ENCODE measurements around the gene HCN4.
"Not testable (repeated sequence)": the region's sequence is repeated elsewhere in the genome, so short reads cannot be mapped to it uniquely, and the experiment has no call there.

The HCN4 gene

DNA sequence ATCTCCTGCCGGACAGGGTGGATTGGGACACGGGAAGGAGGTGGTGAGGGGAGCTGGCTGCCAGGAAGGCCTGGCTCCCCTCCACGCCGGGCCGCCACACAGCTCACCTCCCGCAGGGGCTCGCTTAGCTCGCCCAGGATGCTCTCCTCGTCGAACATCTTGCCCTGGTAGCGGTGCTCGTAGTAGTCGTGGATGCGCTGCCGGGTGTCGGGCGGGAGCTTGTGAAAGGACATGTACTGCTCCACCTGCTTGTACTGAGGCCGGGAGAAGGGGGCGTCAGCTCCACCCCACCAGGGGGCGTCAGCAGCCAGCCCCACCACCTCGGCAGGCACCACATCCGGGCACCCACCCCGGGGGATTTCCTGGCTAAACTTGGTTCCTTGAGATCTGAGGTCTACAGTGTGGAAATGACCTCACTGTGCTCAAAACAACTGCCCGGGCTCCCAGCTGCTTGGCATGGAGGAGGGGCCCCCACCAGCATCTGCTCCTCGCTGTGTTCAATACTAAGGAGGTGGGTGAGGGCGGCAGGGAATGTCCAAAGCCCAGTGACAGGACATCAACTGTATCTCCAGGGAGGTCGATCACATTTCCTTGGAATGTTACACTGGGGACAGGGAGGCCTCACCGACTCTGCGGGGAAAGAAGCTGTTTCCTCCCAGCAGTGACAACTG is 43.4 kb downstream of the HCN4 start:
- DNase-seq (ENCODE audit: low spot score) = no peak

DNA sequence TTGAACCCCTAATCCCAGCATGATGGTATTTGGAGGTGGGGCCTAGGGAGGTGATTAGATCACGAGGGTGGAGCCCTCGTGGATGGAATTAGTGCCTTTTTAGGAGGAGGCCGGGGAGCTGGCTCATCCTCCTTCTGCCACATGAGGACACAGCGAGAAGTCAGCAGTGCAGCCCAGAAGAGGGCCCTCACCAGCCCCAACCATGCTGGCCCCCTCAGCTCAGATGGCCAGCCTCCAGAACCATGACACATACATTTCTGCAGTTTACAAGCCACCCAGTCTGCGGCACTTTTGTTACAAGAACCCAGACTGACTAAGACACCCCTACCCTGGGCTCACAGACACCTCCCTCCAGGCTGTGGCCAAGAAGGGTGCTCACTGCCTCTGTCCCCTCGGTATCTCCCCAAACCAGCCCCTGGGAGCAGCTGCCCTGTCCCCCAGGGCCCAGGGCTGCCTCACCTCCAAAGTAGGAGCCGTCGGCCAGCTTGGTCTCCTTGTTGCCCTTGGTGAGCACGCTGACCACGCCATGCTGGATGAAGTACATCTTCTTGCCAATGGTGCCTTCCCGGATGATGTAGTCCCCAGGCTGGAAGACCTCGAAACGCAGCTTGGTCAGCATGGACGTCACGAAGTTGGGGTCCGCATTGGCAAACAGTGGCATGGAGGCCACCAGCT is 44.1 kb downstream of the HCN4 start:
- DNase-seq (ENCODE audit: low spot score) = no peak

DNA sequence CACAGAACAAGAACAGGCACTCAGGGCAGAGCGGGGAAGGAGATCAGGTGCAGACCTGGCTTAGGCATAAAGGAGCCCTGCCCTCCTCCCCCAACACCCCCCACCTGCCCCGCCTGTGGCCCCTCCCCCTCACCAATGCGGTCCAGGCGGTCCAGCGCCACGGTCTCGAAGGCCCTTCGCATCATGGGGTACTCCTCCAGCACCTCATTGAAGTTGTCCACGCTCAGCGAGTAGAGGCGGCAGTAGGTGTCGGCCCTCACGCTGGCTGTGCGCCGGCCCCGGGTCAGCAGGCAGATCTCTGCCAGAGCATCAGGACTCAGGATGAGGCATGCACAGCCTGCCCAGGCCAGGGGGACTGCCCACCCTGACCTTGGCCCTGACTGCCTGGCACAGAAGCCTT is 44.8 kb downstream of the HCN4 start:
- DNase-seq (ENCODE audit: low spot score) = no peak

DNA sequence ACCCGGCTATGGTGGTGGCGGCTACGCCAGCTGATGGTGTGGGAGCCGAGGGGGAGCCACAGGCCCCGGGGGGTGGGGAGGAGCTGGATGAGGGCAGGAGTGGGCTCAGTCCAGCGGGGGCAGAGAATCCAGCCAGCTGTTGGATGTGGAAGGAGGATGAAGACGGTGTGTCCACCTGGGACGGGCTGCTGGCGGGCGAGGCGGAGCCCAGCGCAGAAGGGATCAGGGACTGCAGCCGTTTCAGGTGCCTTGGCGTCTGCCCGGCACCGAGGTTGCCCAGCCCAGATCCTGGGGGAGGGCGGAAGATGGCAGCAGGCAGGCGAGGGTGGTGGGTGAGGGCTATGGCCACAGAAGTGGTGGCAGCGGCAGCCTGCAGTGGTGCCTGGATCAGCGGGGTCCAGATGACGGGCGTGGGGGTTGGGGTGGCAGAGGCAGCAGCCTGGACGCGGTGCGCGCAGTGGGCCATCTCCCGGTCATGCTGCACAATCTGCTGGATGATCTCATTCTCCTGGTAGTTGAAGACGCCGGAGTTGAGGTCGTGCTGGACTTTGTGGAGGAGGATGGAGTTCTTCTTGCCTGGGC is 45.3 kb downstream of the HCN4 start:
- DNase-seq (ENCODE audit: low spot score) = no peak

DNA sequence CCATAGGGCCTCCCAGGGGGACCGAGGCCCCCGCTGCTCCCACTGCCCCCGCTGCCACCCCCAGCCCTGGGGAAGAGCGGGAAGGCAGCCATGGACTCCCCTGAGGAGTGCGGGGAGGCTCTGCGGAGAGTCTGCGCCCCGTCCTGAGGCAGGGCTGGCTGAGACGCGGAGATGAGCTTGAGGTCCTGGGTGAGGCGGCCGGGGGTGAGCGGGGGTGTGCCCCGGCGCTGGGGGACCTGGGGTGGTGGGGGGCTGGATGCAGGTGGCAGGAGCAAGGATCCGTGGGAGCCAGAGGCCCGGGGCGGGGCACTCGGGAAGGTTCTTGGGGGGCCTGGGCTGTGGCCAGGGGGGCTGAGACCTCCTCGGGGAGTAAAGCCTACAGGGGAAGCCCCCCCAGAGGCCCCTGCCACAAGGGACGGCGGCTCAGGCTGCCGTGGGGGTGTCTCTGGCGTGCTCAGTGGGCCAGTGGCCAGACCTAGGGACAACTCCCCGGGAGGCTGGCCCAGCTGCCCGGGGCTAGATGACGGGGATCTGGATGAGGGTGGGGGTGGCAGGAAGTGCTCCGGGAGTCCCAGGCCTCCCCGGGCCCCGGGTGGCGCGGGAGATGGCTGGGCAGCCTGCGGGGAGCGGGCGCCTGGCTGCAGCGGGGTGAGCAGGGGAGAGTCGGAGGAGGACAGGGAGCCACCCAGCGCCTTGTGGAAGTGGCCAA is 45.9 kb downstream of the HCN4 start:
- DNase-seq (ENCODE audit: low spot score) = no peak

DNA sequence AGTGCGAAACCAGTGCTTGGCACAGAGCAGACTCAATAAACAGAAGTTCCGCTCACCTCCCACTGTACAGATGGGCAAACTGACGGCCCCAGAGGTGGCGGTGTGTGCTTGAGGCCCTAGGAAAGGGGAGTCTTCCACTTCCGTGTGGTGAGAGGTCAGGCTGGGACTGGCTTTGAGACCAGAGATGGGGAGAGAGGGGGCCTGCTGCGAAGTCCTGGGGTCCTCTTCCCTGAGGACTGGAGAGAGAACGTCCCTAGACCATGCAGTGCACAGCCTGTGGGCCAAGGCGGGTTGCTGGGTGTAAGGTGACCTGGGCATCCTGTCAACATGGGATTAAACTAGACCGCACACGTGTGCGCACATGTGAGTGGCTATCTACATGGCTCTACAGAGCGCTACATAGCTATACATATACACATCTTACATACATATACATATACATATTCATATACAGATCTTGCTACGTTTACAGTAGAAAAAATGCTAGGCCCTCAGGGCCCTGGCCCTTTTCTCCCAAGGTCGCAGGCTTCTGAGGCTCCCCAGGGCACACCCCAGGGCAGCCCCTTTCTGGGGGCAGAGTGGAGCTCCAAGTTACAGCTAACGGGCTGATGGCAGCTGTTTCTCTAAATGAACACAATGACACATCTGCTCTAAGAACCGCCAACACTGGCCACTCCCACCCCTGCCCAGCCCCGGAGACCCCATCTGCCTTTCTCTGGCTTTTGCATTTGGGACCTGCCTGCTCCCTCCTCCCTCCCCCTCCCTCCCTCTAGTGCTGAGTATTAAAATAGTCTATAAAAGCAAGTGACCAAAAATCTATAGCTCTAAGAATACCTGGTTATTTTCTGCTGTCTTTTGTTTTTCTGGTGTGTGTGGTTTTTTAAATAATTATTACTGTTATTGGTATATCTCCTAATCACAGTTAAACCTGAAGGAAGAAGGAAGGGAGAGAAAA is 47.0 kb downstream of the HCN4 start:
- DNase-seq (ENCODE audit: low spot score) = no peak

DNA sequence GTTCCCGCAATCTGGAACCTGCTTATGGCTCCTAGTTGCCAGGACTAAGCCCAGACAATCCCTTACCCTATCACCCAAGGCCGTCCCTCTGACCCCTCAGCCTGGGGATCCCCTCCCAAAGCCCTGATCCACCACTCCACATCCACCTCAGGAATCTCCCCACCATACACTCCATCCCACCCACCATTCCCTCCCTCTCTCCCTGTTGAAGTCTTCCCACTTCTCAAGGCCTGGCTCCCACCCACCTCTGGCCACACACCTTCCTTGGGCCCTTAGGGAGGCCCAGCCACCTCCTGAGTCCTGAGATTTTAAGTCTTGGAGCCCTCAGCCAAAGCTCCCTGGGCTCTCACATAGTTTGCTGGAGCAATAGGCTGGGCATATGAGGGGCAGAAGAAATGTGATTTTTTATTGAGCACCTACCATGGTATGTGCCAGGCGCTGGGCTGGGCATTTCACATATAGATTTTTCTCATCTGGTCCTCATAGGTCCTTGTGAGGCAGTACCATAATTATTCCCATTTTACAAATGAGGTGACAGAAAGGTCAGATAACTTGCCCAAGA is 48.1 kb downstream of the HCN4 start:
- no peak for DNase-seq (ENCODE audit: low spot score)

DNA sequence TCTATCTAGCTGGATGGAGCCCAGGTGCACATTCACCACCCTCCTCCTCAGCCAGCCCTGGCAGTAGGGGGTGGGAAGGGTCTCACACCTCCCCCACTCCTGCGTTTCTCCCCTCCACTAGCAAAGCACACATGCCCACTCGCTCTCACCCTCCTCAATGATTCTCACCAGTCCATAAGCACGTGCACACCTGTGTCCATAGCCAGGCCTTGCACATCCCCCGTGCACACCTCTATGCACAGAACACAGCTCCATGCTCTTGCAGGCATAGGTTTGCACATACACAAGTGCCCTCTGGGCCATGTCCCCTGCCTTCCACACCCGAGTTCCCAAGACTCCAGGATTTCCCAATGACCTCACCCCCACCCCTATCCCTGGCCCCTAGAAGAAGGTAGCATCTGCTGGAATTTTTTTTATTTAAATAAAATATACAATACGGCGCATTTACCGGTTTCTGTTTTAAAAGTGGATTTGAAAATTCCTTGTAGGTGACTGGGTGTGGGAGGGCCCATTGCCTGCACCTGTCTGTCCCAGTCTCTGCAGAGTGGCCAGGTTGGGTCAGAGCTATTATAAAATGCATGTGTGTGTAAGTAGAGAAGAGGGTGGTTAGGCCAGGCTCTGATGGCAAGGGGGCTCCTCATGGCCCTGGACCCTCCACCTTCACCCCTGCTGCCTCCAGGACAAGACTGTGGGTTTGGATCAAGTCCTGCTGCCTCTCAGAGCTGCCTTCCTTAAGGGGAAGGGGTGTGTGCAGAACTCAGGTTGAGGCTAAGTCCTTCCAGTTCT is 49.1 kb downstream of the HCN4 start:
- DNase-seq (ENCODE audit: low spot score) = no peak

DNA sequence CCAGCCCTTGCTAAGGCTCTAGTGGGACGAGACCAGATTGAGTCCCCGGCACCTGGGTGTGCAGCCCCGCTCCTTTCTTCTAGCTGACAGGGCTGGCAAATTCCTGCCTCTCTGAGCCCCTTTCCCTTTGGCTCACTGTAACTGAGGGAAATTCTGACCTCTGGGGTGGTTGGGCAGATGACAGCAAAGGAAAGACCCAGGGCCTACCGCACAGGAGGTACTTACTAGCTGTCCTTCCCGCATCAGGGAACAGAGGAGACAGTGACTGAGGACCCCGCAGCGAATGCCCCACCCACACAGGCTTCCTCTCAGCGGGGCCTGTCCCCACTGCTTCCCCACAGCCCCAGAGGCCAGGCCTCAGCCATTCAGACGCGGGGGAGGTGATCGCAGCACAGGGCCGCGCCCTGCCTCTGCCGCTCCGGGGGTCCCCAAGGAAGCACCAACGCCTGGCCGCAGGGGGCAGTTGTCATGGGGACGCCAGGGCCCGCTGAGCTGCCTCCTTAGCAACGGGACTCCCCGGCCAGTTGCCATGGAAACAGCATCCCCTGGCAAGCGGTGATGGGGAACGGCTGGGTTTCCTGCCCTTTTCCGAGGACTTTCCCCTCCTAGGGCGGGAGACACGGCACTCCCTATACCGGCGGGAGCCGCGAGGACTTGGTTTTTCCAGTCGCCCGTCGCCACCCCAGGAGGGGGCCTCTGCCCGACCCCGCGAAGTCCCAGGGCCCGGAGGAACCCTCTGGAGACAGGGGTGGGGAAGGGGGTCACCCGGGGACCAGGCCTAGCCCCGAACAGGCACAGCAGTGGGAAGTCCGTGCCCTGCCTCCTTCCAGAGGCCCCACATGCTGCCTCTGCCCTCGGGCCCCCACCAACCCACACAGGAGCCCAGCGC is 50.1 kb downstream of the HCN4 start:
- DNase-seq (ENCODE audit: low spot score) = no peak

DNA sequence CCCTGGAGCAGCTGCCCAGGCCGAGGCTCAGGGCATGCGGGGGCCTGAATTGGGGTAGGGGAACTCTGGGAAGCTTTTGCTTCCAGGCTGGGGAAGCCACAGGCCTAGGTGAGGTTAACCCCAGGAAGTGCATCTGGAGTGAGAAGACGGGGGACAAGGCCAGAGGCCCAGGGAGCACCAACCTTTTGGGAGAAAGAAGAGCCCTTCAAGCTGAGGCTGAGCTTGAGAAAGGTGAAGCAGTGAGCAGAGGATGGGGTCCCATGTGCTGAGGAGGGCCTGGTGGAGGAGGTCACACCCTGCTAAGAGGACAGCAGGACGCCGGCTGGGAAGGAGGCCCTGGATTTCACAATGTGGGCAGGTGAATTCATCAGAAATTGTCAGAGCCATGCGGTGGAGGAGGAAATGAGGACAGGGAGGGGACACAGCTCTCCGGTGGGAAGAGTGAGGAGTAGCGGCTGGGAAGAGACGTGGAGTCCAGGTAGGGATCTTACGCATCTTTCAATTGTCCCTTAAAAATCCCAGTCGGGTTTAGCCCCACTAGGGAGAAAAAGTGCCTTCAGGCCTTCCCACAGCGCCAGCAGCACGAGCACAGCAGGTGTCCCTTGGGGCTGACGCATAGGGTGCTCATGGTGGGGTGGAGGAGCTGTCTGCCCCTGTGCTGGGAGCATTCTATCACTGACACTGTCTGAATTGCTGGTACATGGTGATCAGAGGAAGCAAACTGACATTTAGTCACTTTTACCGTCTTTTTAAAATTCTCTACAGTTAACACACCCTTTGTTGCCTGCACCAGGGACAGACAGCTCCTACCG is 50.9 kb downstream of the HCN4 start:
- DNase-seq (ENCODE audit: low spot score) = no peak

DNA sequence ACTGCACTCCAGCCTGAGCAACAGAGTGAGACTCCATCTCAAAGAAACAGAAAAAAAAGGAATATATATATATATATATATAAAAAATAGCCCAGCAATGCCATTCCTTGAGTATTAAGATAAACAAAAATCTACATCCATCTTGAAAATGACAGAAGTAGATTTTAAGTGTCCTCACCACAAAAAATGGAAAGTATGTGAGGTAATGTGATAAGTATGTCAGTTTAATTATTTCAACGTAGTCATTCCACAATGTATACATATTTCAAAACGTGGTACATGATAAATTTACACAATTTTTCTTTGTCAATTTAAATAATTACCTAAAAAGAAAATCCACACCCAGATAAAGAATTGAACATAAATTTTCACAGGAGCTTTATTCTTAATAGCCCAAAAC is 54.9 kb downstream of the HCN4 start:
- no peak for DNase-seq (ENCODE audit: low spot score)

DNA sequence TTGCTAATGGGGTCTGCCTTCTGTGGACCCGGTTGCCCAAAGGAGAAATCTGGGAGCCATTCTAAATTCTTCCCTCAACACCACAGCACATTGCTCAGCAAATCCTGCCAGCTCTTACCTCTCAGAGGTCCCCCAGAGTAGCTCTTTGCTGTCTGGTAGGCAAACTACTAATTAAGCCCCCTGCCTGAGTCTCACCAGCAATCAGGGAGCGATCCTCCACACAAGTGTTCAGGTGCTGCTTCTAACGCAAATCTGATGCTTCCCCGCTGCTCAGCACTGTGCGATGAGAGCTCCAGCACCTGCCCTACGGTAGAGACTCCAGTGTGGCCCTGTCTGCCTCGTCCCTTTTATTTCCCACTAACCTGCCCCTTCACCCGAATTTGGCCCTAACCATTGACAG is 60.5 kb downstream of the HCN4 start:
- DNase-seq (ENCODE audit: low spot score) = no peak

DNA sequence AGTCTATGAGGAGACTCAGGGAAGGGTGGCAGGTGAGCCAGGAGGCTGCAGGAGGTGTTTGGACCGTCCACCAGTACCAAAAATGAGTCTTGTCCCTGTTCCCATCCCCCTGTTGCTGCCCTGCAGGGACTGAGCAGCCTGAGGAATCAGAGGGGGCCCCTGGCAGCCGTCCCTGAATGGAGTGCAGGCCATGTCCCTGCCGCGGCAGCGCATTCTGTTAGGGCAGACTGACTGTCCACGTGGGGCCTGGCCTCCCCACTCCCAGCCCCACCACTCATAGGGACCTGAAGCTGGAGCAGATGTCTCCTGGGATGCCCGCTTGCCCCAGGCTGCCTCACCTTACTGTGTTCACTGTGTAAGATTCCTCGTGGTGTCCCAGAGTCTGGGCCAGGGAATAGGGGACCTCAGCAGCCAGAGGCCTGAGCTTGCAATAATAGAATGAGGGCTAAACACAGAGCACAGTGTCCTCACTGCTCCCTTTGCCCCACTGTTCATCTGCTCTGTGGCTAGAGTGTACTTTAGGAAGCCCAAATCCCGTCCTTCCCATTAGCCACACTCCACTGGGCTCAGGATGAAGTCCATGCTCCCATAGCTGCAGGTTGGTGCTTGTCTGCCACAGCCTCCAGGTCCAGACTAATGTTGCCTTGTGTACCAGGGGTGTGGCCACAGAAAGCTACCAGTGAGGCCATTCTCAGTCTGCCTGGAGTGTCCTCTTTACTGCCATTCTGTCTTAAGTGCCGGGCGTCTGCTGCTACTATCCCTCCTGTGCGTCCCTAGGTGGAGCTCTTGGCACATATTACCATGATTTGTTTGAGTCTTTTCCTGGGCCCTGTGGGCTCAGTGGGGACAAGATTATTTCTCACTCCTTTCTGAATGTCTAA is 63.2 kb downstream of the HCN4 start:
- DNase-seq (ENCODE audit: low spot score) = peak; percentile 42

DNA sequence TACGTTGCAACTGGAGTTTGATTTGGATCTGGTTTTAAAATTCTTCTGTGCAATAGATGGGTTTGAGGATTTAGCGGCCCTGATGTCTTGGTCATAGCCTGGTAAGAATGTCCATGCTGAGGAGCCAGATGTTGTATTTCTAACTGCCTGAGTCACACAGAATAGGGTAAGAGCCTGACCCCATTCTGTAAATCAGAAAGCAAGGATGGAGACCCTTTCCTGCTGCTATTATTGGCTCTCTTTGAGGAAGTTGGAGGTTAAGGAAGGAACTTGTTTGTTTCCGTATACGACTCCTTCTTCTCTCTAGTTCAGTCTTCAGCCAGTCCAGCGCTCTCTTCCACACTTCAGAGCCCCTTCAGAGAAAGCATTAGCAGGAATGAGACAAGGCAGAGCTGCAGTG is 65.1 kb downstream of the HCN4 start:
- DNase-seq (ENCODE audit: low spot score) = no peak

DNA sequence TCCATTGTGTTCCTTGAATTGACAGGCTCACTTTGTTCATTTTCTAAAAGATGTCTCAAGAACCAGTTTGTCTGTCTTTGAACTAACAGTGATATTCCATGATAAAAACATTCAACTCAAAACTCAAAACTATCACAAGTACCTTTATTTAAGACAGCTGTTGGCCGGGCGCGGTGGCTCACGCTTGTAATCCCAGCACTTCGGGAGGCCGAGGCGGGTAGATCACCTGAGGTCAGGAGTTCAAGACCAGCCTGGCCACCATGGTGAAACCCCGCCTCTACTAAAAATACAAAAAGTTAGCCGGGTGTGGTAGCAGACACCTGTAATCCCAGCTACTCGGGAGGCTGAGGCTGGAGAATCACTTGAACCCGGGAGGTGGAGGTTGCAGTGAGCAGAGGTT is 68.5 kb downstream of the HCN4 start:
- not testable (repeated sequence) for DNase-seq (ENCODE audit: low spot score)

DNA sequence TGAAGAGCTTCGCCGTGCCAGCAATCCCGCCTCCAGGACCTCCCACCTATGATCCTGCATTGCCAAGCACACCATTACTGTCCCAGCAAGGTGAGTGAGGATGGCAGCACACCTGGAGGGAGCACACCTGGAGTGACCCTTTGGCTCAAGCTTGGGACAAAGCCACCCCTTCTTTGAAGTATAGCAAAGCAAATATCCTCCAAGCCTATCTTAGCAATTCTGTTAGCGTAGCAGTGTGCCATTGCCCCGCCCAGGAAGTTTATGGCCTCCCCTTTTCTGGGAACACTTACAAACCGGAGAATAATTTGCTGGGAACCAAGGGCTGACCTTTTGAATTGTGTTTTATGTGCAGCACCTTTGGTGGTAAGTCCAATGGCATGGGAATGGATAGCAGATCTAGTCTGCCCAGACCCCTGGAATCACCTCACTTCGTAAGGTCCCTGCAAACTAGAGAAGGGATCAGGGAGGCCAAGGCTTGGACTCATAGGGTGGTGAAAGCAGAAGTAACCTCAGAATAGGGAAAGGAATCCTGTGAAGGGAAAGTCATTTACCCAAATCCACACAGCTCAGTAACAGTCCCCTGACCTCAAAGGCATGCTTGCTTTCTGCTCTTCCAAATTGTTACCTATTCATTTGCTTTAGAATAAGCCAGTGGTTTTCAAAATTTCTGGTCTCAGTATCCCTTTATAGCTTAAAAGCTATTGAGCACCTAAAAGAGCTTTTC is 70.1 kb downstream of the HCN4 start:
- DNase-seq (ENCODE audit: low spot score) = no peak
